GM21528 (cell line): ENCODE data around the gene ENTPD1.
"Not testable (repeated sequence)": the region's sequence is repeated elsewhere in the genome, so short reads cannot be mapped to it uniquely, and the experiment has no call there.

Source experiments
- ATAC-seq: cut with Tn5 transposase; IDR thresholded peaks from one replicate; pipeline ENCODE4 v1.9.1; 2021; ENCODE audit warnings: mild to moderate bottlenecking, moderate library complexity; ENCODE audit not compliant: unreplicated experiment, low FRiP score

The ENTPD1 gene

GRCh38 chr10:95906677-95907455 is 150.9 kb downstream of the ENTPD1 start:
- peak; percentile 60 for ATAC-seq

- peak; percentile 90 for ATAC-seq
Measured at GRCh38 chr10:95907456-95908253, 151.7 kb downstream of the ENTPD1 start, which contains the start of gene CC2D2B. TSS of gene CC2D2B (plus strand) at chr10:95907975. CDS start at chr10:95911324, 3,349 bp downstream.

- no peak for ATAC-seq
Measured at GRCh38 chr10:95908450-95908849, 152.5 kb downstream of the ENTPD1 start.

- no peak for ATAC-seq
Measured at GRCh38 chr10:95909561-95909960, 153.6 kb downstream of the ENTPD1 start.

GRCh38 chr10:95916039-95916438 is 160.1 kb downstream of the ENTPD1 start:
- ATAC-seq: not testable (repeated sequence)
